Ovary (tissue), 9 donors: ENCODE results near the gene PPP1R9B. TPM values are rescaled to one million over a fixed set of nuclear protein-coding genes. Genes with fewer than 3 reads are reported as not detected.
A peak's percentile ranks its signal among the peaks of the same experiment; 100 is the strongest.

Experiments used
- DNase-seq, 5 donors: peaks; one replicate each; pipeline ENCODE4 v3.0.0-alpha.2; 2019 to 2020
- H3K27ac ChIP-seq, 2 donors: fragments of 200-600 bp; one replicate each; pipeline versions ENCODE4 v1.5.1 to v1.8.0; 2019 to 2022
- H3K27me3 ChIP-seq: fragments of 200-600 bp; one replicate; pipeline ENCODE4 v1.8.0; 2022
- H3K36me3 ChIP-seq: fragments of 200-600 bp; sonication (generic); one replicate; pipeline ENCODE4 v1.5.1; 2019
- H3K4me1 ChIP-seq: one replicate; pipeline ENCODE4 v1.8.1; 2013; ENCODE audit warnings: mild to moderate bottlenecking, moderate library complexity; ENCODE audit not compliant: insufficient read depth
- H3K4me3 ChIP-seq: fragments of 200-600 bp; sonication (generic); one replicate; pipeline ENCODE4 v1.5.1; 2017
- H3K9me3 ChIP-seq, 2 donors: fragments of 200-600 bp in 1 of 2; sonication (generic) in 1 of 2; one replicate each; pipeline versions ENCODE4 v1.5.1 to v1.8.1; 2013 to 2019; ENCODE audit warnings: mild to moderate bottlenecking in 1 of 2, moderate library complexity in 1 of 2
- CTCF ChIP-seq, 3 donors: fragments of 450-650 bp in 2 of 3; fragments of 200-600 bp in 1 of 3; IDR thresholded peaks; one replicate each; pipeline versions ENCODE4 v1.5.1 to v1.8.0; 2016 to 2022; ENCODE audit warnings: antibody characterized with exemption in 3 of 3, mild to moderate bottlenecking in 1 of 3
- EP300 ChIP-seq: sonication (generic); formaldehyde crosslinking; IDR thresholded peaks from one replicate; pipeline ENCODE4 v1.6.1; 2017; ENCODE audit warnings: antibody characterized with exemption
- POLR2A ChIP-seq: fragments of 450-650 bp; IDR thresholded peaks from one replicate; pipeline ENCODE4 v1.6.1; 2017; ENCODE audit warnings: antibody characterized with exemption, mild to moderate bottlenecking, moderate library complexity
- WGBS, 3 donors: extraction: QIAGEN DNeasy Blood & Tissue Kit in 1 of 3; methylation state at CpG; one replicate each; pipeline versions ENCODE4 v1.1.5 to v1.1.7; 2013 to 2017; 5-methylcytosine and 5-hydroxymethylcytosine counted together
- intact Hi-C, 4 donors: fragments of 100-400 bp; cut with DNase I; formaldehyde crosslinking; loops; one replicate each; pipeline versions ENCODE4 v1.11.0 to v1.15.1; 2022 to 2023
- polyA plus RNA-seq, 2 donors: library from polyadenylated mRNA; stranded (reverse); fragments of 200-250 nt in 1 of 2; fragments of 350-450 nt in 1 of 2; fragmentation: Illumina TruSeq in 1 of 2; extraction: RNeasy Lipid Tissue Mini Kit (QIAGEN cat#74804) in 1 of 2; gene quantifications; one replicate each; pipeline ENCODE4 v1.2.3, GENCODE V29; 2013 to 2014
- total RNA-seq, 7 donors: library from RNA; depleted of rRNA in 2 of 7; stranded (reverse); fragments of >200 nt in 2 of 7; fragmentation: NEBNext Ultra II Directional in 3 of 7; extraction: Animal tissue kit (Norgen Biotek cat#: 25700) in 3 of 7; gene quantifications; one replicate each; pipeline versions ENCODE4 v1.1.0 to v1.2.4, GENCODE V29; 2016 to 2023
- donor health status: DM: no; HTN: no; CAD: no; lungs with moderate emphysema.
- donor health status: DM: no; HTN: no; CAD: no.
- donor health status: Bipolar disorder and iron deficiency.
- donor health status: DM: yes; HTN: yes; CAD: no.
- donor health status: DM: no; HTN: no; CAD: no.
- donor health status: DM: yes; HTN: yes; CAD: no.

Gene PPP1R9B
- total and polyA plus RNA-seq, 9 donors: 14.8 to 109 (median 64.3) TPM

DNA sequence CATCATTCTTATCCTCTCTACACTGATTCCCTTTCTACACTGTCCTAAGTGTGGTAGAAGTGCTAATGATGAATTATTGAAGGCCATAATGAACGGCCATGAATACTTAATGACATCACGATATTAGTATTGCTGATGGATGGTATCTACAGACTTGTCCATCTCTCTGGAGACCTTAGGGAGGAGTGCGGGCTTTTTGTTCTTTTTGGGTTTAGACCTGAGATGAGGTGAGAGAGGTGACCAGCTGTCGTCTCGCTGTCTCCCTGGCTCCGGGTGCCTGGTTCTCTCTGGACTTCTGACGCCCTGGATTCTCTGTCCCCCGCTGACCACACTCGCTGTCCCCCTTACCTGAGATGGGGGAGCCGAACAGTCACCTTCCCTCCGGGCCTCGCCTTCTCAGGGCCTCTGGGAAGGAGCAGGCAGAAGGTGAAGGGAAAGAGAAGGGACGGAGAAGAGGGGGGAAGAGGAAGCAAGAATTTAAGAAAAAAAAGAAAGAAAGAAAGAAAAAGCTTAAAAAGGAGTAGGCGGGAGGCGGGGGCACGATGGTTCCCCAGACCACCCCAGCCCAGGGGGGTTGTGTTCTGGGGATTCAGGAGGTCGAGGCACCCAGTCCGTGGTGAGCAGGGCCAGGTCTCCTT, 32.4 kb upstream of the PPP1R9B start:
- DNase-seq: no peak
- Histone ChIP-seq H3K27me3 (no peaks in the 10 kb centered on the region), H3K9me3 (no peaks in the 10 kb centered on the region), H3K27ac (peak overlapping the region; percentile 52 to 57), H3K4me3 (no peak overlapping the region), H3K4me1 (peaks cover 4% of the 10 kb centered on the region), H3K36me3 (no peaks in the 10 kb centered on the region)
- intact Hi-C loops: loop anchor here in 2 of 4 donors (2.0 kb wide), 2 partner anchors 14 to 30 kb away; no protein-coding TSS in a partner anchor
- 51 to 62% (median 57%) methylated on average over 18 of the region's 18 CpGs for WGBS, 3 donors
- no peak for TF ChIP-seq CTCF (IDR thresholded peaks at IDR 0.05)
- TF ChIP-seq POLR2A: no peak
- TF ChIP-seq EP300: no peak

DNA sequence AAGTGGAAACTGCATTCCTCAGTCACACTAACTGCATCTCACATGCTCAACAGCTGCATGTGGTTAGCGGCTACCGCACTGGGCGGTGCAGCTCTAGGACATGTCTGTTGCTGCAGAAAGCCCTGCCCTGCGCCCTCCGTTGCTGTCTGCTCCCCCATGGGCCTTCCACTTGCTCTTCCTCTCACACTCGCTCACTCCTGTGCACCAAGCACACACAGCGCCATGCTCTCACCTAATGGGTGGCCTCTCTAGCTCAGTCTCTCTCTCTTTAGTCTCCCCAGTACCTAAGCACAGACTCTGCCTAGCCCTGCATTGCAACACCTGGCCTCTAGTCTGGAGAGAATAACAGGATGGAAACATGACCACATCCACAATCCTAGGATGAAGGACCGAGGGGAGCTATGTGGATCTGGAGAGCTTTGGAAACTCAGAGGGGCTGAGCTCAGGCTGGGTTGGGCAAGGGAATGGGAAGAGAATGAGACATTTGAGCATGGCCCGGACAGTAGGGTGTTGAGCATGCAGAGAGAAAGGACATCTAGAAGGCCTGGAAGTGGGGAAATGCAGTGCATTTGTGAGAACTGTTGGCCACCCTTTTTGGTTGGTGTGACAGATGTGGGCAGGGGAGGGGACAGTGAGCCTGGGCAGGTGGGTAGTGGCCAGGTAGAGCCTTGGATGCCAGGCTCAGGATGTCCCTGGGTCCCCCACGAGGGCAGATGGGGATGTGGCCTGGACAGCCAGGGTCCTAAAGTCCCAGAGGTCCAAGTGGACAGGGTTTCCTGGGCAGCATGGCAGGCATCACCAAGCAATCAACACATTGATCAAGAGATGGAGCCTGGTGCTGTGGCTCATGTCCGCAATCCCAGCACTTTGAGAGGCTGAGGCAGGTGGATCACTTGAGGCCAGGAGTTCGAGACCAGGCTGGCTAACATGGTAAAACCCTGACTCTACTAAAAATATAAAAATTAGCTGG, 31.4 kb upstream of the PPP1R9B start:
- Histone ChIP-seq H3K27me3 (no peaks in the 10 kb centered on the region), H3K27ac (no peak overlapping the region), H3K9me3 (no peaks in the 10 kb centered on the region), H3K36me3 (no peaks in the 10 kb centered on the region), H3K4me1 (peaks cover 12% of the 10 kb centered on the region), H3K4me3 (no peak overlapping the region)
- WGBS, 3 donors: 49 to 65% (median 58%) methylated on average over 12 of the region's 12 CpGs
- TF ChIP-seq EP300 (no peak), POLR2A (no peak), CTCF (IDR thresholded peaks at IDR 0.05) (no peak)
- intact Hi-C loops: loop anchor here in 2 of 4 donors (2.0 kb wide), 2 partner anchors 15 to 29 kb away; no protein-coding TSS in a partner anchor
- no peak for DNase-seq

DNA sequence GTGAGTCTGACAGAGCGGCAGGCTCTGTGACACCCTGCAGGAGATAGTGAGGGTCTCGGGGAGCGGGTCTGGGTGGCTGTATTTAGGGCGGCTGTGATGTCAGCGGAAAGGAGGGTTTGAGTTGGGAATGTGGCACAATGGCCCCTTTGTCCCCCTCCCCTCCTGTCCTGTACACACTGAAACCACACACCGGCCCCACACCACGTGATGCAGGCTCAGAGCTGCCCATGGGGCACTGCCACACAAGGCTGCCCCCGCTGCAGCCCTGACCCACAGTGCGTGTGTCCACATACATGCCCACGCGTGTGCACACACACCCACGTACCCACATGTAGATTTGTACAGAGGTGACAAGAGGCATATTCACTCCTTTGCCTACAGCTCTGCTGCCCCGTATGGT, 30.7 kb upstream of the PPP1R9B start:
- WGBS, 3 donors: 76 to 80% (median 80%) methylated on average over 13 of the region's 13 CpGs
- H3K27me3 ChIP-seq: no peaks in the 10 kb centered on the region
- H3K27ac ChIP-seq: no peak overlapping the region
- H3K4me1 ChIP-seq: peaks cover 16% of the 10 kb centered on the region
- no peak overlapping the region for H3K4me3 ChIP-seq
- TF ChIP-seq EP300: no peak
- intact Hi-C loops: no loop called here
- no peaks in the 10 kb centered on the region for H3K36me3 ChIP-seq
- H3K9me3 ChIP-seq: no peaks in the 10 kb centered on the region
- DNase-seq: peak in 1 of 5 donors; percentile 33

DNA sequence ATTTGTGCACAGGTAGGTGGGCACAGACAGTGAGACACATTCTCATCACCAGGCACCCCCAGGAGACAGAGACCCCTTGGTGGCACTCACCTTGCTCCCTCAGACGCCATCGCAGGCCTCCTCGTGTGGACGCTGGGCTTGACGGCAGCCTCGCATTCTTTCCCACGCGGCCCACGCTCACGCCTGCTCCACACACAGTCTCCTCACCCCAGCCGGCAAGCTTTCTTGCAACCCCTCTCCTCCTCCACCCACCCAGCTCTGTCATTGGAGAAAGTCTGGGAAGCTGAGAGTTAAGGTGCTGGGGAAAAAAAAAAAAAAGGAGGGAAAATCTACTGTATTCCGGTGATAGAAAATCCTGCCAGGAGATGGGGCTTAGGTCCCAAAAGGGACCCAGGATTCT, 30.1 kb upstream of the PPP1R9B start:
- DNase-seq: no peak
- Histone ChIP-seq H3K27ac (no peak overlapping the region), H3K4me1 (peaks cover 17% of the 10 kb centered on the region), H3K4me3 (no peak overlapping the region), H3K9me3 (no peaks in the 10 kb centered on the region), H3K36me3 (no peaks in the 10 kb centered on the region), H3K27me3 (no peaks in the 10 kb centered on the region)
- WGBS, 3 donors: 65 to 74% (median 73%) methylated on average over 12 of the region's 12 CpGs
- intact Hi-C loops: no loop called here
- TF ChIP-seq EP300 (no peak), CTCF (IDR thresholded peaks at IDR 0.05) (no peak), POLR2A (no peak)
